ENCODE measurements around the gene CLEC2B.

The CLEC2B gene

GRCh38 chr12:9813821-9814798, 55.0 kb downstream of the CLEC2B start:
- ChIA-PET CTCF (interaction anchor here (0.5 to 6.2 kb wide), 19 partner anchors 8 to 760 kb away, joined by 3 to 40 read pairs (median 4); no protein-coding TSS in a partner anchor), POLR2A (no interaction called here)
- Histone ChIP-seq H3K27ac (ENCODE audit: extremely low read depth, low read depth, low read length) (no peak overlapping the region), H3K36me3 (ENCODE audit: control insufficient read depth in 2 of 2, insufficient read depth in 1 of 2, low read length in 2 of 2) (no peaks in the 10 kb centered on the region), H3K4me1 (ENCODE audit: control insufficient read depth, insufficient read depth, low read length) (no peaks in the 10 kb centered on the region), H3K9me3 (ENCODE audit: control insufficient read depth, insufficient read depth, low read depth, low read length) (no peaks in the 10 kb centered on the region), H3K4me3 (ENCODE audit: low read depth, low read length) (peak overlapping the region; percentile 28)
- peak; percentile 57 for TF ChIP-seq ZFHX2 (tag by site-specific recombination; conservative IDR thresholded peaks at IDR 0.05)
- TF ChIP-seq ZFP37 (tag by site-specific recombination; IDR thresholded peaks at IDR 0.05), result 0 out of 2 replicates have a peak, but pooled peaks have one; percentile 26
- peak; percentile 63; the same call in 1 of the 2 replicates for TF ChIP-seq ZBTB48 (tag by site-specific recombination; IDR thresholded peaks at IDR 0.05)
- no peak for TF ChIP-seq ZNF148 (tag by site-specific recombination; IDR thresholded peaks at IDR 0.05; ENCODE audit: borderline replicate concordance)
- TF ChIP-seq ZNF76 (tag by site-specific recombination; IDR thresholded peaks at IDR 0.05; ENCODE audit: borderline replicate concordance, low read depth), result peak; percentile 29; the same call in 1 of the 2 replicates
- 0 out of 2 replicates have a peak, but pooled peaks have one; percentile 24 for TF ChIP-seq ZIC2 (tag by site-specific recombination; IDR thresholded peaks at IDR 0.05)
- TF ChIP-seq ZNF600 (tag by site-specific recombination; IDR thresholded peaks at IDR 0.05), result 0 out of 2 replicates have a peak, but pooled peaks have one; percentile 16
- TF ChIP-seq GLIS2 (tag by site-specific recombination; IDR thresholded peaks at IDR 0.05), result peak; percentile 42; the same call in 1 of the 2 replicates
- TF ChIP-seq ZNF2 (tag by site-specific recombination; IDR thresholded peaks at IDR 0.05), result peak; percentile 91
- TF ChIP-seq WT1 (tag by site-specific recombination; IDR thresholded peaks at IDR 0.05), result no peak
- no peak for TF ChIP-seq ZNF221 (tag by site-specific recombination; IDR thresholded peaks at IDR 0.05; ENCODE audit: borderline replicate concordance)
- peak; percentile 79 for TF ChIP-seq ZNF654 (tag by site-specific recombination; IDR thresholded peaks at IDR 0.05; ENCODE audit: low read depth)
- TF ChIP-seq HIC1 (tag by site-specific recombination; IDR thresholded peaks at IDR 0.05), result peak; percentile 90
- TF ChIP-seq ZBTB20 (tag by site-specific recombination; IDR thresholded peaks at IDR 0.05), result peak; percentile 75
- peak; percentile 91 for TF ChIP-seq CTCF (tag by site-specific recombination; IDR thresholded peaks at IDR 0.05)
- no peak for TF ChIP-seq ZNF449 (tag by site-specific recombination; IDR thresholded peaks at IDR 0.05)
- peak; percentile 21; the same call in 1 of the 2 replicates for TF ChIP-seq SP3 (tag by site-specific recombination; IDR thresholded peaks at IDR 0.05)
- peak; percentile 68 for TF ChIP-seq ZBTB17 (tag by site-specific recombination; IDR thresholded peaks at IDR 0.05)
